Measurements from ENCODE around the gene COL18A1. TPM values are rescaled to one million over a fixed set of nuclear protein-coding genes. Genes with fewer than 3 reads are reported as not detected.

Gene COL18A1
- total RNA-seq, 2 experiments from 2014 or later: 8.0 to 8.8 TPM

DNA sequence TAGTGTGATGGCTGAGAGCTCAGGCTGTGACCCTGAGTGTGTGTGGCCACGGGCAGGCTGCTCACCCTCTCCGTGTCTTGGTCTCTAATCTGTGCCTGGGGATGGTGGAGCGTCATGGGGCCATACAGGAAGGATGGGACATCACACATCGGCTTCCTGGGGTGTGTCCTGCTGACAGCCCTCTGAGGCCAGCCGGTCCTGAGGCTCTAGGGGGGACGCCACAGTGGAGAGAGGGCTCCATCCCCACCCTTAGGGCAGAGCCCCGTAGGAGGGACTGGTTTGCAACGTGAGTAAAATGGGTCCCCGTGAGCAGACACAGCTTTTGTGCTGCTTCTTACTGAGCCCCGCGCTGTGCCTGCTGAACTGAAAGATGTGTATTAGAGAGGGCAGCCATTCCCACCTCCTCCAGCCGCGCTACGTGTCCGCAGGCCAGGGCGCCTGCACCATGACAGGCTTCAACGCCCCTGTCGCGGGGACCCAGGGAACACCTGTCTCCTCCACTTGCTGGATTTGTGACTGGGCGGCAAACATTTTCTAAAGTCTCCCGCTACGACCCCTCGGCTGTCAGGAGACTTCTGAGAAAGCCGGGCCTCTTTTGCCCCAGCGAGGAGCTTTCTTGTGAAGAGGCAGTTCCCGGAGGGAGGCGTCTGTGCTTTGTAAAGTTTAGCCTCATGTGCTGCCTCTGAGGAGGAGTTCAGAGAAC lies 8.1 kb downstream of the COL18A1 start:
- no peak for DNase-seq
- Mint-ChIP-seq H3K36me3 (ENCODE audit: low read depth) (no peaks in the 10 kb centered on the region), H3K27me3 (peaks cover 2% of the 10 kb centered on the region), H3K4me3 (no peak overlapping the region), H3K9me3 (ENCODE audit: low read depth) (no peaks in the 10 kb centered on the region), H3K27ac (no peak overlapping the region), H3K4me1 (no peaks in the 10 kb centered on the region)
- ChIA-PET CTCF (interaction anchor here (1.0 kb wide), 1 partner anchor 12 kb away, joined by 3 read pairs; no protein-coding TSS in a partner anchor), POLR2A (no interaction called here)
- intact Hi-C loops (cut with DNase I, micrococcal nuclease): no loop called here
- no peak for ATAC-seq

DNA sequence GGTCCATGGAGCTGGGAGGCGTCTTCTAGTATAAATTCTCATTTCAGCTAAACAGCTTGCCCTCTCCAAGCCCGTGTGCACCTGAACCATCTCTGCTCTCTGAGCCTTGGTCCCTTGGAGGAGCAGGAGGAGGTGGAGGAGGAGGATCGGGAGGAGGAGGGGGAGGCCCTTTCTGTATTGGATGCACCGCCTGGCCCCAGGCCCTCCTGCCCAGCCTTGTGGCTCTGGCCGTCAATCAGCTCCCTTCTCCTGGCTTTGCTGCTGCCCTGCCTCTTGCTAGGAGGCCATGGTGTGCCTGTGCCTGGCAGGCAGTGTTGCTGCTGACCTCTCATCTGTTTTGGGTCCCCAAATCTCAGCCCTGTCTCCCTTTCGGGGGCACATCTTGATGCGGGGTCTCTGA lies 9.0 kb downstream of the COL18A1 start:
- CTCF ChIA-PET: no interaction called here
- POLR2A ChIA-PET: no interaction called here
- no peak overlapping the region for H3K27ac Mint-ChIP-seq
- H3K36me3 Mint-ChIP-seq (ENCODE audit: low read depth): no peaks in the 10 kb centered on the region
- DNase-seq (no peak), ATAC-seq (no peak)
- intact Hi-C loops (cut with DNase I, micrococcal nuclease): no loop called here
- peaks cover 2% of the 10 kb centered on the region for H3K27me3 Mint-ChIP-seq
- H3K4me3 Mint-ChIP-seq: no peak overlapping the region
- no peaks in the 10 kb centered on the region for H3K4me1 Mint-ChIP-seq
- no peaks in the 10 kb centered on the region for H3K9me3 Mint-ChIP-seq (ENCODE audit: low read depth)

DNA sequence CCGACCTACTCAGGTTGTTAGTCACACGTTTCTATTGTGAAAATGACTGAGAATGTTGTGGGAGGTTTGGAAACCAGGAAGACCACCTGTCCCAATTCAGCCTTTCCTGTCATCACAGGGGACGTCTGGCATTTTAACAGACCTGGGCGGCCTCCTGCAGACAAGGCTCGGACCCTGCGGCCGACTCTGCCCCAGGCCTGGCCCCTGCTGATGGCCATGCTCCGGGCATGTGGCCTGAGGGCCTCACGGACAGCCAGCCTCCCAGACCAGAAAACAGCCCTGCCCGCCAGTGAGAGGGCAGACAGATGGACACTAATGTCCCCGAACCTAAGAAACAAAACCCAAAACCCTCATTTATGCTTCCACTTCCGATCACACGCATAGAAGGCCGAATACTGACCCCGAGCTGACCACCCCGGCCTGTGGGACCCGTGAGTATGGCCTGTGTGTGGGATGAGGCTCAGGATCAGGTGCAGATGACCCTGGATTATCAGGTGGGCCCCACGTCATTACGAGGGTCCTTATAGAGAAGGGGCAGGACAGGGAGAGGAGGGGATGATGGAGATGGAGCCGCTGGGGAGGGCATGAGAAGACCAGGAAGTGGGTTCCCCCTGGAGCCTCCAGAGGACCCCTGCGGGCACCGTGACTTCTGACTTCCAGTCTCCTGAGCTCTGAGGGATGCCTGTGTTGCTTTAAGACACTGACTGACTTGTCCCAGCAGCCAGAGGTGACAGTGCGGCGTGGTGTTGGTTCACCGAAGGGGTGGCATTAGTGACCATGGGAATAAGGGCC lies 9.6 kb downstream of the COL18A1 start:
- ChIA-PET CTCF (no interaction called here), POLR2A (no interaction called here)

DNA sequence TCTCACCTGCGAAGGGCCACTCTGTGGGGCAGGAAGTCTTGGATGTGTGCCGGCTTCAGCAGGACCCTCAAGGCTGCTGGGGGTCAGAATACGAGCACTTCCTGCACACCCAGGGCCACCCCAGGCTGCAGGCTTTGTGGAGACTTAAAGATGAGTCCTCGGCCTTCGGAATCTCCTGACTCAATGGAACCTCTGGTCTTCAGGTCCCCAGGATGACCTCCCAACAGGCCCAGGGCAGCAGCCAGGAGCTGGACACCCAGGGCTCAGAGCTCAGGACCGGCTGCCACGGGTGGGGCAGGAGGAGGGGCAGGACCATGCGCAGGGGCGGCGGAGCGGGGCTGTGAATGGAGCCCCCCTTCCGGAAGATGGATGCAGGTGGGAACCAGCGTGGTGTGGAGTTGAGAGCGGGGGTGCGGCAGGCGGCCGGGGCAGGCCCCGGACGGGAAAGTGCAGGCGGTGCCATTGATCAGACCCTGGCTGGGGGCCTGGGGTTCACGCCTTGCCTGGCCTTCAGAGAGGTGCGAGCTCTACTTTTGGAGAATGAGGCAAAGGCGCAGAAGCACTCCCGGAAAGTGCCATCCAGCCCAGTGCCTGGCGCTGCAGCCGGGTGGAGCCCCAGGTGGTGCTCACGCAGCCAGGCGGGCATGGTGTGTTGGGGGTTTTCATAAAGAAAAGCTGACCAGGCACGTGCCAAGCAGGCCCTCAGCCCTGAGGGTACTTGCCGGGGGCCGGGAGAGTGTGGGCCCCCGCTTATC lies 10.4 kb downstream of the COL18A1 start:
- Mint-ChIP-seq H3K4me1 (no peaks in the 10 kb centered on the region), H3K9me3 (ENCODE audit: low read depth) (no peaks in the 10 kb centered on the region), H3K27ac (no peak overlapping the region), H3K36me3 (ENCODE audit: low read depth) (no peaks in the 10 kb centered on the region), H3K4me3 (no peak overlapping the region), H3K27me3 (peaks cover 4% of the 10 kb centered on the region)
- no peak for DNase-seq
- ATAC-seq: no peak
- intact Hi-C loops (cut with DNase I, micrococcal nuclease): no loop called here
- CTCF ChIA-PET: no interaction called here
- POLR2A ChIA-PET: no interaction called here

More for the DNA sequence above, 9.6 kb downstream of the COL18A1 start:
- no peak overlapping the region for H3K27ac Mint-ChIP-seq
- peaks cover 4% of the 10 kb centered on the region for H3K27me3 Mint-ChIP-seq
- intact Hi-C loops (cut with DNase I, micrococcal nuclease): no loop called here
- H3K4me3 Mint-ChIP-seq: no peak overlapping the region
- no peak for ATAC-seq
- DNase-seq: no peak
- no peaks in the 10 kb centered on the region for H3K9me3 Mint-ChIP-seq (ENCODE audit: low read depth)
- H3K4me1 Mint-ChIP-seq: no peaks in the 10 kb centered on the region
- no peaks in the 10 kb centered on the region for H3K36me3 Mint-ChIP-seq (ENCODE audit: low read depth)

DNA sequence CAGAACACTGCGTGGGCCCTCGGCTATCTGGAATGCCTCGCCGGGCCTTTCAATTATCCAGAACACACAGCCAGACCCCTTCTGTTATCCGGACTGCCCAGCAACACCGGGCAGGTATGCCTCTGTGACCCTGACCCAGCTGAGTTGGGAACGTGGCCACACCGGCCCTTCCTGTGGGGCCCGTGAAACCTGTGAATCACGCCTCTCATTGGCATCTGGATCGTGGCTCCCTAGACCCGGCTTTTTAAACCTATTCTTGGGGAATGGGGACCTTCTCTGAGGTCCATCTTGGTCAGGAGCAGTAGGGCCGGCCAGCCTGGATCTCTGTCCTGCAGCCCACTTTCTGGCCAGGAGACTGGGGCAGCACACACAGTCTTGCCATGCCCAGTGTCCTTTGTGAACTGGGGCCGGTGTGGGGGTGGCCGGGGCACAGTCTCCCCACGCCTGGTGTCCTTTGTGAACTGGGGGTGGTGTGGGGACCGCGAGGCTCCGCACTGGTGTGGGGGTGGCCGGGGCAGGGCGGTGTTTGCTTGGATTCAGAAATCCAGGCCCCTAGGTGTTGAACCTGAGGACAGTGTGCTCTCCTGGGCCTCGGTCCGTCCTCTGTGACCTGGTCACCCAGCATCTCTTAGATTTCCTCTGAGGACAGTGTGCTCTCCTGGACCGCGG lies 11.1 kb downstream of the COL18A1 start:
- CTCF ChIA-PET: no interaction called here
- H3K9me3 Mint-ChIP-seq (ENCODE audit: low read depth): no peaks in the 10 kb centered on the region
- POLR2A ChIA-PET: no interaction called here

DNA sequence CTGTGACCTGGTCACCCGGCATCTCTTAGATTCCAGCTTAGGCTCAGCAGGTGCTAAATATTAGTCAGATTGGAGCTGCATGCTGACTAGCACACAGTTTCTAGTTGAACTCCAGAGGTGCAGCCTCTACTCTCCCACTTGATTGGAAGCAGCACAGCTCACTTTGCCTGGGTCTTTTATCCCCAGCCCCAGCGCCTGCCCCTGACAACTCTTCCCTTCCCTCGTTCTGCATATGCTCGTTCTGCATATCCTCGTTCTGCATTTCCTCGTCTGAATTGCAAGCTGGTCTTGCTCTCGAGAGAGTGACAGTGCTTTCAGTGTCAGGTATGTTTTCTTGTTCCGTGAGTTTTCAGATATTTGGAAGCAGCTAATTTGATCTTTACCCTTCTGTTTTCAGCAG lies 11.7 kb downstream of the COL18A1 start:
- Mint-ChIP-seq H3K4me1 (no peaks in the 10 kb centered on the region), H3K9me3 (ENCODE audit: low read depth) (no peaks in the 10 kb centered on the region), H3K4me3 (no peak overlapping the region), H3K27me3 (peaks cover 4% of the 10 kb centered on the region), H3K36me3 (ENCODE audit: low read depth) (no peaks in the 10 kb centered on the region), H3K27ac (no peak overlapping the region)
- DNase-seq: no peak
- ChIA-PET CTCF (no interaction called here), POLR2A (no interaction called here)
- intact Hi-C loops (cut with DNase I, micrococcal nuclease): no loop called here
- ATAC-seq: no peak

More for the DNA sequence above, 11.1 kb downstream of the COL18A1 start:
- Mint-ChIP-seq H3K27me3 (peaks cover 4% of the 10 kb centered on the region), H3K4me1 (no peaks in the 10 kb centered on the region), H3K36me3 (ENCODE audit: low read depth) (no peaks in the 10 kb centered on the region), H3K27ac (no peak overlapping the region), H3K4me3 (no peak overlapping the region)
- intact Hi-C loops (cut with DNase I, micrococcal nuclease): no loop called here
- ATAC-seq (no peak), DNase-seq (no peak)

DNA sequence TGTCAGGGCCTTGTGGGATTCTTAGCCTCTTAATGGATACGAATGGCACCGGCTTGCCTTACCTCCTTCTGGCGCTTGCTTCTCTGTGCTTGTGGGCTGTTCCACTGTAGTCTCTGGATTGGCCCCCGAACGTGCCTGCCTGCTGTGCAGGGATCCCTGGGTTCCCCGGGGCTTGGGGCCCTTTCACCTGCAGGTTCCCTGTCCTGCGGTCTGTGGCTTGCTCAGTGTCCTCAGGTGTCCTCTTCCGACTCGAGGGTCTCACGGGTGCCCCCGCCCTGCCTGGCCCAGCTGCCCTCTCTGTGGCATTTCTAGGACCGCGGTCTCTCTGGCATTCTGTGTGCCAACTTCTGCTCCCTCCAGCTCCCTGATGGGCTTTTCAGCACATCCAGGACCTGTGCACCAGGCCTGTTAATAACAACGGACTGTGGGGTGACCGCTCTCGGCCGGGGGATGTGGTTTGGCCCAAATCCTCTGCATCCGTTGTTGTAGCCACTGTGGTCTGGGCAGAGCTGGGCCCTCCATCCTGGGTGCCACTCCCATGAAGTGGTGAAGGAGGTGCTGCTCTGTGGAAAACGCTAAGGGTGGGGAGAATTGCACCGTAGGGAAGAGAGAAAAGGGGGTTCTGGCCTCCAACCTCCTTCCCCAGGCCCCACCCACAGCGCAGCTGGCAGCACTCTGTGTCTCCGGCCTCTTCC lies 12.4 kb downstream of the COL18A1 start:
- Mint-ChIP-seq H3K27me3 (peaks cover 4% of the 10 kb centered on the region), H3K9me3 (ENCODE audit: low read depth) (no peaks in the 10 kb centered on the region), H3K36me3 (ENCODE audit: low read depth) (no peaks in the 10 kb centered on the region), H3K4me1 (no peaks in the 10 kb centered on the region), H3K27ac (no peak overlapping the region), H3K4me3 (no peak overlapping the region)
- intact Hi-C loops (cut with DNase I, micrococcal nuclease): no loop called here
- CTCF ChIA-PET: no interaction called here
- DNase-seq (no peak), ATAC-seq (no peak)
- POLR2A ChIA-PET: no interaction called here

DNA sequence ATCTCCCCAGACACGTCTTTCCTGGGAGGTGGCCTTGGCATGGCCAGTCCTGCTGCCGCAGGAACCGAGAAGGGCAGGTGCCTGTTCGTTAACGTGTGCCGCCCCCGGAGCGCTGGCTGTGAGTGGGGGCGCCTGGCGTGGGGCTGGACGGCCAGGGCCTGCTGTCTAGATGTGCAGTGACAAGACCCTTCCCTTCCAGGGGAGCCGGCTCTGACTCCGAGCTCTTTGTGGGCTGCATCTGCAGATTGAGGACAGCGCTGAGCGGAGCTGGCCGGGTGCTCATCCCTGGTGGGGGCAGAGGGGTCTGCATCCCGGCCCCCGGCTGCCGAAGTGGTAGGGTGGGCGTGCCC lies 13.0 kb downstream of the COL18A1 start:
- H3K9me3 Mint-ChIP-seq (ENCODE audit: low read depth): no peaks in the 10 kb centered on the region
- CTCF ChIA-PET: no interaction called here
- ATAC-seq (no peak), DNase-seq (no peak)
- H3K4me1 Mint-ChIP-seq: no peaks in the 10 kb centered on the region
- no peaks in the 10 kb centered on the region for H3K36me3 Mint-ChIP-seq (ENCODE audit: low read depth)
- POLR2A ChIA-PET: no interaction called here
- peaks cover 2% of the 10 kb centered on the region for H3K27me3 Mint-ChIP-seq
- no peak overlapping the region for H3K4me3 Mint-ChIP-seq
- no peak overlapping the region for H3K27ac Mint-ChIP-seq
- intact Hi-C loops (cut with DNase I, micrococcal nuclease): no loop called here

DNA sequence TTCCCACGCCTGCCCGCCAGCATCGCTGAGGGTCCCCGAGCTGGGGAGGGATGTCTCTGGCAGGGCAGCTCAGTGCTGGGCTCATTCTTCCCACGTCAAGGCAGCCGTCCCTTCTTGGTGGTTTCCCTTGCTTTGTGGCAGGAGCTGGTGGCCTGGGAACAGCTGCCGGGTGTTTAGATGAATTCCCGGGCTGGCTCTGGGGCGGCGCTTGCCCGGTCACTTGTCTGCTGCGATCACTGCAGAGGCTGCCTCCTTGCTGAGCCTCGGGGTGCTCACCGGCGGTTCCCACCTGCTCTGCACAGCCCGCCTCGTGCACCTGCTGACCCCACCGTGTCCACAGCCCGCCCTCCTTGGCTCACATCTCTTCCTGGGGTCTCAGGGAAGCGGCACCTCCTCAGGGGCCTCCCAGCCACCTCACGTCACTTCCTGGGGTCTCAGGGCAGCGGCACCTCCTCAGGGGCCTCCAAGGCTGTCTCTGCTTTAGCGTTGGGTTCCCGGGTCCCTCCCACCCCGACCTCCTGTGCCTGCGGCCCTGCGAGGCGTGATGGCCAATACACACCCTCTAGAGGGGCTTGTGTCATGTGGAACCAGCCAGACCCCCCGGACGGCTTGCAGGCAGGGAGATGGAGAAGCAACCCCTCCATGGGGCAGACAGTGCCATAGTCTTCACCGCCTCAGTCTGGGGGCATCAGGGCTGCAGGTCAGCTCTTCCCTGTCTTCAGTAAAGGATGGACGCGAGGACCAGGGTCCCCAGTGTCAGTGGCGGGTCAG lies 13.5 kb downstream of the COL18A1 start:
- no peak for ATAC-seq
- peaks cover 2% of the 10 kb centered on the region for H3K27me3 Mint-ChIP-seq
- no peak for DNase-seq
- intact Hi-C loops (cut with DNase I, micrococcal nuclease): no loop called here
- no peaks in the 10 kb centered on the region for H3K4me1 Mint-ChIP-seq
- H3K9me3 Mint-ChIP-seq (ENCODE audit: low read depth): no peaks in the 10 kb centered on the region
- no peak overlapping the region for H3K27ac Mint-ChIP-seq
- H3K36me3 Mint-ChIP-seq (ENCODE audit: low read depth): no peaks in the 10 kb centered on the region
- POLR2A ChIA-PET: no interaction called here
- CTCF ChIA-PET: no interaction called here
- H3K4me3 Mint-ChIP-seq: no peak overlapping the region

DNA sequence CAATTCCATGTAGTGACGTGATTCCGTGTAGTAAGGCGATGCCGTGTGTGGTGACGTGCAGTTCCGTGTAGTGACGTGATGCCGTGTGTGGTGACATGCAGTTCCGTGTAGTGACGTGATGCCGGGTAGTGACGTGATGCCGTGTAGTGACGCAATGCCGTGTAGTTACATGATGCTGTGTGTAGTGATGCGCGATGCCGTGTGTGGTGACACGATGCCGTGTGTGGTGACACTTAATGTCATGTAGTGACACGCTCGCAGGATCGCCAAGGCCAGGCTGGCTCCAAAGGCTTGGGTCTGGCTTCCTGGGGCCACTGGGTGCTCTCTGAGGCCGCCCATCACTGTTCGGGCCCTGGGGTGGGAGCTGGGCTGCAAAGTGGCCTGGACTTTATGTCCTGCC lies 14.2 kb downstream of the COL18A1 start:
- no peaks in the 10 kb centered on the region for H3K9me3 Mint-ChIP-seq (ENCODE audit: low read depth)
- no peak for ATAC-seq
- ChIA-PET POLR2A (no interaction called here), CTCF (no interaction called here)
- no peaks in the 10 kb centered on the region for H3K4me1 Mint-ChIP-seq
- DNase-seq: no peak
- no peaks in the 10 kb centered on the region for H3K36me3 Mint-ChIP-seq (ENCODE audit: low read depth)
- H3K27me3 Mint-ChIP-seq: peaks cover 2% of the 10 kb centered on the region
- intact Hi-C loops (cut with DNase I, micrococcal nuclease): no loop called here
- H3K4me3 Mint-ChIP-seq: no peak overlapping the region
- H3K27ac Mint-ChIP-seq: no peak overlapping the region
